Stimulated activated naive CD8-positive, alpha-beta T cell treated with anti-CD3 and anti-CD28 coated beads, Interleukin-15, amount 100 ng/mL, for 72 hours (primary cell): ENCODE results near the gene TUT7.
"Not testable (repeated sequence)": the region's sequence is repeated elsewhere in the genome, so short reads cannot be mapped to it uniquely, and the experiment has no call there.

Experiments
- ATAC-seq: fragments of 150-1000 bp; cut with Tn5 transposase; 2 replicates; pipeline ENCODE4 v1.10.0; 2021; ENCODE audit warnings: mild to moderate bottlenecking, moderate library complexity
- DNase-seq, 2 donors: peaks; one replicate each; pipeline ENCODE4 v3.0.0; 2021 to 2022
- H3K27ac Mint-ChIP-seq, 2 donors: one replicate each; pipeline ENCODE4 v1.8.0; 2022; ENCODE audit warnings: mild to moderate bottlenecking in 2 of 2, mixed read lengths in 2 of 2, moderate library complexity in 2 of 2
- H3K27me3 Mint-ChIP-seq: one replicate; pipeline ENCODE4 v1.8.0; 2022; ENCODE audit warnings: mixed read lengths
- H3K4me1 Mint-ChIP-seq: one replicate; pipeline ENCODE4 v1.8.0; 2022; ENCODE audit warnings: mild to moderate bottlenecking, mixed read lengths
- H3K4me3 Mint-ChIP-seq, 2 donors: one replicate each; pipeline ENCODE4 v1.8.0; 2022; ENCODE audit warnings: mild to moderate bottlenecking in 2 of 2, mixed read lengths in 2 of 2, moderate library complexity in 1 of 2
- H3K9me3 Mint-ChIP-seq, 2 donors: one replicate each; pipeline ENCODE4 v1.8.0; 2022; ENCODE audit warnings: mixed read lengths in 2 of 2

The TUT7 gene

DNA sequence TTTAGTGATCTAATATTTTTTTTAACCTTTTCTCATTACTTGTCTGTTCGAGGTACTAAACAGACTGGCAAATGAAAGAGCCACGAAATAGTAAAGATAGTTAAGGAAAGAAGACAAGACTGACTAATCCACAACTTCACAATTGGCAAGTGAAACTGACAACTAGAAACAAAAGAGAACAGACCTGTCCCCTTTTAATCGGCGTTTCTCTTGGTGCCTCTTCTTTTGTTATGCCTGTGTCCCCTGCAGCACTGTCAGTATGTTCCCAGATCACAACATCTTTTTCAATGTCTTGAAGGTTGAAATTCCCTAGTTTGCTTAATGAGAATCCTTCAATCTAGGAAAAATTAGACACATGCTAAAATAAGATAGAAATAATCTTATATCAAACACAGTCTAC, 26.1 kb downstream of the TUT7 start:
- Mint-ChIP-seq H3K27ac (no peak overlapping the region), H3K4me1 (peaks cover 7% of the 10 kb centered on the region), H3K4me3 (no peak overlapping the region), H3K9me3 (no peaks in the 10 kb centered on the region), H3K27me3 (no peaks in the 10 kb centered on the region)
- DNase-seq, result no peak
- no peak for ATAC-seq

DNA sequence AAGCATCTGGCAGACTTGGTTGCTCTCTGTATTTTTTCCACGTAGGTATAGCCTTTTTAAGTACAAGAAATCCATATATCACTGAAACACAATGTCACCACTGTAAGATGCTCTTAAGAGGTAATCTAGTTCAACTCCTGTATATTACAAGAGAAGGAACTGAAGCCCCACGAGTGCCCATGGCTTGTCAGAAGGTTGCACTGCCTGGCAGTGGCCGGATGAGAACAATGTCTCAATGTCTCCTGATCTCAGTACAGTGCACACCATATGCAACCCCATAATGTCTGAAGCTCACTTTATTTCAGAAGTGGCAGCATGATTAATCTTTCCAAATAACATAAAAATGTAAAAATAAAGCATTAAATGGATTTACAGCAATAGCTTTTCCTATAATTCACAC, 27.7 kb downstream of the TUT7 start:
- H3K27ac Mint-ChIP-seq, result peak overlapping the region in 1 of 2 donors; percentile 34
- ATAC-seq, result no peak

DNA sequence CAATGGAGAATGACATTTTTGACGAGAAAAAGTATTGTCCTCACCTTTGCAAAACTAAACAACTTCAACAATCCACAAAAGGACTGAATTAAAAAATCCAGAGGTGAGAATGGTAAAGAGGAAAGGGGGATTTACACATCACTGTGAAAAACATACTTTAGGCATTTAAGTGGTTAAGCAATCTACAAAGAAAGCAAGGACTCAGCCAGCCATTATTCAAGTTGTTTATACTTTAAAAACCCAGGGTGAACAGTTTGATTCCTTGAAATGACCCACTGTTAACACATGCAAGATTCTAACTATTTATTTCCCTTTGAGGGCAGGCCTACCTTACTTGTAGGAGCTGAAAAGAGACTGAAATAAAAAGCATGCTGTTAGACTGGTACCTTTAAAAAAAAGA, 29.3 kb downstream of the TUT7 start:
- Mint-ChIP-seq H3K4me1 (peaks cover 2% of the 10 kb centered on the region), H3K27ac (no peak overlapping the region), H3K4me3 (no peak overlapping the region), H3K9me3 (no peaks in the 10 kb centered on the region), H3K27me3 (no peaks in the 10 kb centered on the region)
- DNase-seq (no peak), ATAC-seq (no peak)

More for the DNA sequence above, 27.7 kb downstream of the TUT7 start:
- Mint-ChIP-seq H3K27me3 (no peaks in the 10 kb centered on the region), H3K4me1 (peaks cover 7% of the 10 kb centered on the region), H3K4me3 (no peak overlapping the region), H3K9me3 (no peaks in the 10 kb centered on the region)
- no peak for DNase-seq

DNA sequence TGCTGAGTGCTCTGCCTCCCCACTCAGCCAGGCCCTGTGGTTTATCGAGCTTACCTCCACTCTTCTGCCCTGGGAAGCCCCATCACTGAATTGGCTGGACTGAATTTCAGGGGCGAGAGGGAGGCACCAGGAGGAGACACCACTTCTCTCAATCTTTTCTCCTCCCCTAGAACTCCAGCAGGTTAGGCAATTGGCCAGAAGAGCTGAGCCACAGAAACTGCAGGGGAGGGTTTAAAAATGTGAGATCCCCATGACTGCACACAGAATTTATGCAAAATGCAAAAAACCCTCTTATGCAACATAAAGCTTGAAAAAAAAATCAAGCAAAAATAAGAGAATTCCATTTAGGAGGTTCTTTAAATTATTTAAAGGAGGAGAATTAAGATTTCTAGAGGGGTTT, 29.9 kb downstream of the TUT7 start:
- no peaks in the 10 kb centered on the region for H3K27me3 Mint-ChIP-seq
- ATAC-seq (no peak), DNase-seq (no peak)
- H3K9me3 Mint-ChIP-seq, result no peaks in the 10 kb centered on the region
- no peaks in the 10 kb centered on the region for H3K4me1 Mint-ChIP-seq
- no peak overlapping the region for H3K4me3 Mint-ChIP-seq
- H3K27ac Mint-ChIP-seq, result peak overlapping the region; percentile 46 to 54

DNA sequence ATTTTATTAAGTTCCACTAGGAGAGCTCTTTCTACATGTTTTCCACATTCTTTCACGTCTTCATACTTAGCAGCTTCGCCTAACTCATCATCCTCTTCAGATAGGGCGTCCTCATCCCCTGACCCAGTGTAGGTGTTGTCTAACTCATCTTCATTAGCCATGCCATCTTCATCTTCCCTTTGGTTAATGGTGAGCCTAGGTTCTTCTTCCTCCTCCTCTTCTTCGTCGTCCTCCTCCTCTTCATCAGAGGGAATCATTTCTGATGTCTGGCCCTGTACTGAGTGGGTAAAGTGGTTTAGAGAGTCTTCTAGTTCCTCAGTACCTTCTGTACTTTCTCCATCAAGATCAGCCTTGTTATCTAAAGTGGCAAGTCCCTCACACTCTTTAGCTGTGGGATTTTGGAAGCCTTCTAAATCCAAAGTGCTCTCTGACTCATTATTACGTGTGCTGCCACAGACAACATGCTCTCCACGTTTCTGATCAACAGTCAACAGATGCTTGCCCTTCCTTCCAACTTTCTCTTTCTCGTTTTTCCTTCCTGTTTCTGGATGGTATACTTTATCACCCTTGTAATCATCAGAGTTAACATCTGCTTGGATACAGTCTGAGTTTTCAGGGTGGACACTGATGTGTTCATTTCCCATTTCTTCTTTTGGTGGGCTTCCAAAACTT, 31.1 kb downstream of the TUT7 start:
- no peaks in the 10 kb centered on the region for H3K4me1 Mint-ChIP-seq
- no peaks in the 10 kb centered on the region for H3K27me3 Mint-ChIP-seq
- peak overlapping the region; percentile 9 to 19 for H3K27ac Mint-ChIP-seq
- DNase-seq, result no peak
- no peaks in the 10 kb centered on the region for H3K9me3 Mint-ChIP-seq
- H3K4me3 Mint-ChIP-seq, result no peak overlapping the region
- ATAC-seq, result no peak

DNA sequence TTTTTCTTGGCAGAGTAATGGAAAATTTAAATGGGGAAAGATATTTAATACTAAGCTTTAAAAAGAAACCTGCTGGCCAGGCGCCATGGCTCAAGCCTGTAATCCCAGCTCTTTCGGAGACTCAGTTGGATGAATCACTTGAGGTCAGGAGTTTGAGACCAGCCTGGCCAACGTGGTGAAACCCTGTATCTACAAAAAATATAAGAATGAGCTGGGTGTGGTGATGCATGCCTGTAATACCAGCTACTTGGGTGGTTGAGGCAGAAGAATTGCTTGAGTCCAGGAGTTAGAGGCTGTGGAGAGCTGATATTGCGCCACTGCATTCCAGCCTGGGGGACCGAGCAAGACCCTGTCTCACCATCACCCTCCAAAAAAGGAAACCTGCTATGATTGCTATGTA, 32.8 kb downstream of the TUT7 start:
- DNase-seq (no peak), ATAC-seq (no peak)
- no peaks in the 10 kb centered on the region for H3K9me3 Mint-ChIP-seq
- peak overlapping the region in 1 of 2 donors; percentile 33 for H3K27ac Mint-ChIP-seq
- H3K4me3 Mint-ChIP-seq, result no peak overlapping the region
- H3K27me3 Mint-ChIP-seq, result no peaks in the 10 kb centered on the region
- H3K4me1 Mint-ChIP-seq, result no peaks in the 10 kb centered on the region

DNA sequence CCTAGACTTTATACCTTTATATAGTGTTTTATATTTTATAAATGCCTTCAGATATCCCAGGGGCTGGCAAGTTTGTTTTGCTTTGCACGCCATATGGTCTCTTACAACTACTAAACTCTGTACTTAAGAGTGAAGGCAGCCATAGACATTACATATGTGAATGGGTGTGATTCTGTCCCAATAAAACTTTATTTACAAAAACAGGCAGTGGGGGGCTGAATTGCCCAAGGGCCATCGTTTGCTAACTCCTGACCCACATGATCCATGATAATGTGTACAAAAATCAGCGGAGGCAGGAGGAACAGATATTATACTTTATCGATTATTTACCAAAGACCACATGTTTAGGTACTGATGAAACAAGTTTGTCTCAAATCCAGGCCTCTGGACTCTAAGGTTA, 36.0 kb downstream of the TUT7 start:
- ATAC-seq (no peak), DNase-seq (no peak)
- Mint-ChIP-seq H3K27me3 (no peaks in the 10 kb centered on the region), H3K27ac (no peak overlapping the region), H3K9me3 (no peaks in the 10 kb centered on the region), H3K4me3 (no peak overlapping the region), H3K4me1 (no peaks in the 10 kb centered on the region)

DNA sequence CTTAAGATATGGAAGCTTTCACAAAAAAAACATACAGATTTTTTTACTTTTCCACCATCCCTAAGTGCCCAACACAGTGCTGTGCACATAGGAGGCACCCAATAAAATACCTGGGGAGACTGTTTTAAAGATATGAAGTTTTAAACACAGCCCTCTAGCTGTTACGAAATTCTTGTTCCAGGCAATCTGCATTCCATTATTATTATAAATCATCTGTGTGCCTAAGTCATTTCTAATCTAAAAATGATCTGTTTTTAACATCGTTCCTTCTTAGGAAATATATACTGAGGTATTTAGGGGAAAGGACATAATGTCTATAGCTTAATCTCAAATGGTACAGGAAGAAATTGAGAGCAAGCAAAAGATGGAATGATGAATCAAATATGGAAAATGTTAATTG, 39.1 kb downstream of the TUT7 start:
- H3K4me3 Mint-ChIP-seq, result no peak overlapping the region
- H3K27ac Mint-ChIP-seq, result no peak overlapping the region
- no peaks in the 10 kb centered on the region for H3K4me1 Mint-ChIP-seq
- ATAC-seq, result no peak
- DNase-seq, result no peak
- no peaks in the 10 kb centered on the region for H3K9me3 Mint-ChIP-seq
- no peaks in the 10 kb centered on the region for H3K27me3 Mint-ChIP-seq

DNA sequence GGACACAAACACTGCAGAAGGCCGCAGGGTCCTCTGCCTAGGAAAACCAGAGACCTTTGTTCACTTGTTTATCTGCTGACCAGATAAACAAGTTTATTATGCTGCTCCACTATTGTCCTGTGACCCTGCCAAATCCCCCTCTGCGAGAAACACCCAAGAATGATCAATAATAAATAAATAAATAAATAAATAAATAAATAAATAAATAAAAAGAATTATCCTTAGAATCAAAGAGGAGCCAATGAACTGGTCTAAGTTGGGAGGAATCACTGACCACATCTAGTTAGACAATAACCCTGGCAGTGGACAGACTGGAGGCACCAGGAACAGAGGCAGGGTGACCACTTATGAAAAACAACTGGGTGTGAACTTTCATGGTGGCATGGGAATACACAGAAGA, 41.3 kb downstream of the TUT7 start:
- H3K4me1 Mint-ChIP-seq, ATAC-seq, H3K4me3 Mint-ChIP-seq, H3K9me3 Mint-ChIP-seq, DNase-seq, H3K27me3 Mint-ChIP-seq, H3K27ac Mint-ChIP-seq: not testable (repeated sequence)

DNA sequence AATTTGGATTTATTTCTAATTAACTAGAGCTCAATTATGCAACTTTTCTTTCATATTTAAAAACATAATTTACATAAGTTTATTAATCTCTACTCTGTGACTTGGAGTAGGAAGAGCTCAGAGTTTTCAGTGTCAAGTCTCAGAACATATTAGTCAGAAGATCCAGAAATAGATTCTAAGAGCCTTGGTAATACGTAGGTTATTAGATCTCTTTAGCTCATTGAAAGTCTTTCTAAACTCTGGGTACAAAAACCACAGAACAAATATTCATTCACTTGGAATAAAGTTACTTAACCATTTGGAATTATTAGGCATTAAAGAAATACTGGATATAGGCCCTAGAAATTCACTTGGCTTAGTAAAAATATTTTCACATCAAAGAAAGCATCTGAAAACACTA, 45.5 kb downstream of the TUT7 start:
- Mint-ChIP-seq H3K4me1 (peaks cover 4% of the 10 kb centered on the region), H3K9me3 (no peaks in the 10 kb centered on the region), H3K27me3 (no peaks in the 10 kb centered on the region), H3K4me3 (no peak overlapping the region), H3K27ac (no peak overlapping the region)
- DNase-seq (no peak), ATAC-seq (no peak)

DNA sequence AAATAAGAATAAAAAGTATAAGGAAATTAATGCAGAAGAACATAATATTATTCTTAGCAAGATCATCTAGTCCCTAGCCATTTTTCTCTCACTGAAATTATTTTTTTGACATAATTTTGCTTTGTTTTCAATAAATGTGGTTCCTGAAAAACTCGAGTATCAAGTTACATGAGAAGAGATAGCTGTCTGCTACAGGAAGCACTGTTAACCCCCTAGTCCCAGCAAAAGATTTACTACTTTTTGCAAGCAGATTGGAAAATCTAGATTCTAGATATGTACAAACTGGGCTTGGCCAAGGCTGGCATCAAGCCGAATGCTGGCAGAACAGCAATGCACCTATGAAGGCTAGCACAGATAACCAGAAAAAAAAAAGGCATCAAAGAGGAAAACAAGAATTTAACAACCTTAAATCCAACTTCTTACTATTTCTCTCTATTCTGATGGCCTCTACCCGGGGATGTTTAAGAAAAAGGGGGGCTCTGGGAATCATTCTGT, 49.9 kb downstream of the TUT7 start:
- Mint-ChIP-seq H3K27me3 (no peaks in the 10 kb centered on the region), H3K4me1 (peaks cover 18% of the 10 kb centered on the region), H3K27ac (peak overlapping the region in 1 of 2 donors; percentile 40), H3K9me3 (no peaks in the 10 kb centered on the region), H3K4me3 (no peak overlapping the region)
- DNase-seq, result no peak
- no peak for ATAC-seq

DNA sequence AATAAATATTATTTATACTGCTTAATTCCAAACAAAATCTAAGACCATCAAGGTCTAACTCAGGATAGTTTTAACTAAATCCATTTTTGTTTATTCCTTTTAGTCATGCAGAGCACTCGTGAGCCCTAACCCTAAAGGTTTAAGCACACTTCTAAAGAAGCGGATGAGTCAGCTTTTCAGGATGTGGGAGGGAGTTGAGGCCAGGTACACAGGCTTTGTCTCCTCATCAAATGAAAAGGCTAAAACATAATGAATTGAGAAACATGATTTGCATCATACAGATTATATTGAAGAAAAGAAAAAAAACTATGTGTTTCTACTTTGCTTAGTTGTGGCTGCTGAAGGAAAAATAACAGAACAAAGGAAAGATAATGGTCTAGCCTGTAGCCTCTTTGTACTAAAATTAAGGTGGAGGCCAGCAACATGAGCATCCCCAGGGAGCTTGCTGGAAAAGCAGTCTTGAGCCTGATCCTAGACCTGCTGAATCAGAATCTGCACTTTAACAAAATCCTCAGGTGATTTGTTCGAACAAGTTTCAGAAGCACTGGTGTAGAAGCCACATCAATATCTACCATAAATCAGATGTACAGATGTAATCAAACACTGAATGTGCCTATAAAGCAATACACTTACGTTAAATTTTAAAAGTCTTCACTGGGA, 50.8 kb downstream of the TUT7 start:
- H3K27ac Mint-ChIP-seq, result peak overlapping the region in 1 of 2 donors; percentile 36
- H3K9me3 Mint-ChIP-seq, result no peaks in the 10 kb centered on the region
- peak; percentile 97 for ATAC-seq
- peak overlapping the region in 1 of 2 donors; percentile 35 for H3K4me3 Mint-ChIP-seq
- peak in 1 of 2 donors; percentile 17 for DNase-seq
- no peaks in the 10 kb centered on the region for H3K27me3 Mint-ChIP-seq
- H3K4me1 Mint-ChIP-seq, result peaks cover 24% of the 10 kb centered on the region

DNA sequence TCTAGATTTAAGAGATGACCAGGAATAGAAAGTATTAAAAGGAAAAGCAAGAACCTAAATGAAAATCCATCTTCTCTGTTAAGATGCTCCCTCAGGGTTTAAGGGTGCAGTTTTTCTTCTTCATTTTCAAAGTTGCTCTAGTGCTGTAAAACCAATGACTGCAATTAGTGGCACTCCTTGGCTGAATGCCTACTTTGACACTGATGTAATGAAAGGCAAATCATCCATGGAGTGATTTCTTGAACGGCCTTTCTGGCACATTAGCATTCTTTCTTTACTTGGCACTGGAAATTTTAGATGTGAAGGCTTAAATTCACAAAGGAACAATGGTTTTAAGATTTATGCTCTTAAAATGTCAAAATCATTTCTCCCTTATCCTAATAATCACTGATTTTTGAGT, 52.5 kb downstream of the TUT7 start:
- H3K27me3 Mint-ChIP-seq, result no peaks in the 10 kb centered on the region
- ATAC-seq (no peak), DNase-seq (no peak)
- peak overlapping the region in 1 of 2 donors; percentile 50 for H3K27ac Mint-ChIP-seq
- H3K4me3 Mint-ChIP-seq, result no peak overlapping the region
- H3K9me3 Mint-ChIP-seq, result no peaks in the 10 kb centered on the region
- H3K4me1 Mint-ChIP-seq, result peaks cover 24% of the 10 kb centered on the region

DNA sequence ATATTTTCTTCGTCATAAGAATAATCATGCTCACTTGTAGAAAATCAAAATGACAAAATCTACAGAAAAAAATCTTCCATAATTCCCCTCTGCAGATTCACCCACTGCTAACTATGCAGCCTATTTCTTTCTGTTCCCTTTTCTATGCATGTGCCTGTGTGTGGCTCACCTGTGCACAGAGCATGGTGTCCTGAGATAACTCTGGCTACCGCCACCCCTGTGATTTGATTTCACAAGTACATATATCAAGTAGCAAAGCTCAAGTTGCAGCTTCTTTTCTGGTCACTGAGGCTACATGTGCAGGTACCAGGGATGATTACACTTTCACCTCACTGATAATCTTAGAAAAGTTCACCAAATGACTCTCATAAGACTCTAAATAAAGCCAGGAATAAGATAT, 53.5 kb downstream of the TUT7 start:
- Mint-ChIP-seq H3K9me3 (no peaks in the 10 kb centered on the region), H3K4me1 (peaks cover 24% of the 10 kb centered on the region), H3K27ac (no peak overlapping the region), H3K4me3 (no peak overlapping the region), H3K27me3 (no peaks in the 10 kb centered on the region)
- DNase-seq, result no peak
- no peak for ATAC-seq

DNA sequence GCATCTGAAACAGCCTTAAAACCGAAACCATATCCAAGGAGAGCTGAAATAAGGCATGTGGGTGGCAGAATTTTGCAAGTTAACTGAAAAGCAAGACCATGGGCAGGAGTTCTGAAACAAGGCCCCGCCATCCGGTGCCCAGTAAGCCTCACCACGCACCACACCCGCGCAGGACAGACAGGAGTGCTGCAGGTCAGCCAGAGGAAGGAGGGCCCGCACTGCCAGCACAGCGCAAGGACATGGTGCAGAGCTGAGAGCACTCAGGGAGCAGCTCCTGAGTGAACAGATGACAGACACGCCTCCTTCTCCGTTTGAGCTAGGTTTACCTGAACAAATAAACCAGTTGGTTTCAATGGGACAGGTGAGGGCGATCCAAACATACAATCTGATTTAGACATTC, 55.3 kb downstream of the TUT7 start:
- Mint-ChIP-seq H3K4me3 (no peak overlapping the region), H3K27me3 (no peaks in the 10 kb centered on the region), H3K27ac (peak overlapping the region in 1 of 2 donors; percentile 44), H3K9me3 (no peaks in the 10 kb centered on the region), H3K4me1 (peaks cover 22% of the 10 kb centered on the region)
- ATAC-seq, result no peak
- no peak for DNase-seq

DNA sequence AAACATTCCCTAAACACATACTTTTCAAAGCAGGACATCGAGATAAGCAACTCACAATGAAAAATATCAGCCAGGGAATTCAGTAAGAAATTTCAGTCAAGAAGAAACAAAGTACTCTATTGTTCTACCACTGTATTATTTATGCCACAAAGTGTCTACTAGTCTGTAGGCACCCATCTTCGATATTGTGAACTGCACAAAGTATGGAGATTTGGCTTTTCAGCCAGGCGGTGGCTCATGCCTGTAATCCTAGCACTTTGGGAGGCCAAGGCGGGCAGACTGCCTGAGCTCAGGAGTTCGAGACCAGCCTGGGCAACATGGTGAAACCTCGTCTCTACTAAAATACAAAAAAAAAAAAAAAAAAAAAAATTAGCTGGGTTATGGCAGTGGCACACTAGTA, 63.9 kb downstream of the TUT7 start:
- not testable (repeated sequence) for H3K9me3 Mint-ChIP-seq, DNase-seq, H3K4me3 Mint-ChIP-seq, H3K27me3 Mint-ChIP-seq, ATAC-seq, H3K27ac Mint-ChIP-seq
- peaks cover 16% of the 10 kb centered on the region for H3K4me1 Mint-ChIP-seq
